GM19455 (cell line): ENCODE measurements around the gene CABLES2.

ENCODE experiments used
- ATAC-seq: cut with Tn5 transposase; IDR thresholded peaks from one replicate; pipeline ENCODE4 v1.9.1; 2021; ENCODE audit not compliant: unreplicated experiment

CABLES2 gene, protein sequence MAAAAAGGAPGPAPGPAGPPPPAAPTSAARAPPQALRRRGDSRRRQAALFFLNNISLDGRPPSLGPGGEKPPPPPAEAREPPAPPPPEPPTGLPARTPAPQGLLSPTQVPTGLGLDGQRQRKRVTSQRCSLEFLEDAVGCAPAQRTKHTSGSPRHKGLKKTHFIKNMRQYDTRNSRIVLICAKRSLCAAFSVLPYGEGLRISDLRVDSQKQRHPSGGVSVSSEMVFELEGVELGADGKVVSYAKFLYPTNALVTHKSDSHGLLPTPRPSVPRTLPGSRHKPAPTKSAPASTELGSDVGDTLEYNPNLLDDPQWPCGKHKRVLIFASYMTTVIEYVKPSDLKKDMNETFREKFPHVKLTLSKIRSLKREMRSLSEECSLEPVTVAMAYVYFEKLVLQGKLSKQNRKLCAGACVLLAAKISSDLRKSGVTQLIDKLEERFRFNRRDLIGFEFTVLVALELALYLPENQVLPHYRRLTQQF

GRCh38 chr20:62407221-62407992 lies at the start of gene CABLES2:
Gene CABLES2 (minus strand): TSS chr20:62407285. CDS start chr20:62407276, 9 bp downstream.
- peak; percentile 85 for ATAC-seq

GRCh38 chr20:62455929-62456328 lies 48.8 kb upstream of the CABLES2 start:
- no peak for ATAC-seq

- no peak for ATAC-seq
Observed at GRCh38 chr20:62454904-62455636, 48.0 kb upstream of the CABLES2 start.

- no peak for ATAC-seq
Observed at GRCh38 chr20:62453186-62453808, 46.2 kb upstream of the CABLES2 start.

DNA sequence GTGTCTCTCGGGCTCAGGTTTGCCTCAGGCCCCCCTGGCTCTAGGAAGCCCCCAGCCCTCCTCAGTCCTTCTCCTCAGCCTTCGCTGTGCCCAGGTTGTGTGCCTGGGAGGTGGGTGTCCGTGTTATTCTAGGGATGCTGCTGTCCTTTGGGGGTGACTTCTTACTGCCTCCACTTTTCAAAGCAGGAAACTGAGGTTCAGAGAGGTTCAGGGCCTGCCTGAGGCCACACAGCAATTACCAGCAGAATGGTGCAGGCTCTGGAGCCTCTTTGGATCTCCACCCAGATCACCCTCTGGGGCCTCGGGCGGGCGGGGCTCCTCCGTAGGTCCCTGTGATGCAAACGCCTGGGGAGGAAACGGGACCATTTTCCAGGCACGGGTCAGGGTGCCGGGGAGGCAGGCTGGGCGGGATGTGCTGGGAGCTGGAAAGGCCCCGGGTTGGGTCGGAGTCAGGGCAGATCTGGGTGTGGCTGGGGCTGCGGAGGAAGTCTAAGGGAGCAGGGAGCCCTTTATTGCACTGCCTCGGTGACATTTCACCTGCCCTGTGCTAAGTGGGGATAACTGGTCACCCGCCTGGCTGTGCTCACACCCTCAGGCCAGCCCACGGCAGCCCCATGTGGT lies 45.5 kb upstream of the CABLES2 start:
- ATAC-seq, result no peak

GRCh38 chr20:62451970-62452369 lies 44.9 kb upstream of the CABLES2 start:
- no peak for ATAC-seq

DNA sequence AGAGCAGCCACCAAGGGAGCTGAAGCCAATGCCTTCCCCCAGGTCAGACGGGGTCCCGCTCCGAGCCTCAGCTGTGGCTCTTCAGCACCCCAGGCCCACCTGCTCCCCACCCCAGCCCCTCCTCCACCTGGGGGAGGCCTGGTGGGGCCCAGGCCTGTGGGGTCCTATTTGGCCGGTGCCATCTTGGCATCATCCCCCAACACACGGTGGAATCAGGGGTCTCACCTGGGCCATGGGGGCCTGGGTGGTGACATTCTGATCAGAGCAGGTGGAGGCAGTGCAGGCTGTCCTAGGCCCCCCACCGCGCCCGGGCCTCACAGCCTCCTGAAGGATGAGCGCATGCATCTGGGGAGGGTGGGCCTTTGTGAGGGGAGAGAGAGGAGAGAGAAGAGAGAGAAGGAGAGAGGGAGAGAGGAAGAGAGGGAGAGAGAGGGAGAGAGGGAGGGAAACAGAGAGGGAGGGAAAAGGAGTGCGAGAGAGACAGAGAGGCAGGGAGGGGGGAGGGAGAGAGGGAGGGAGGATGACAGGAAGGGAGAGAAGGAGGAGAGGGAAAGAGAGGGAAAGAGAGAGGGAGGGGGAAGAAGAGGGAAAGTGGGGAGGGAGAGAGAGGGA lies 44.2 kb upstream of the CABLES2 start:
- ATAC-seq, result no peak

DNA sequence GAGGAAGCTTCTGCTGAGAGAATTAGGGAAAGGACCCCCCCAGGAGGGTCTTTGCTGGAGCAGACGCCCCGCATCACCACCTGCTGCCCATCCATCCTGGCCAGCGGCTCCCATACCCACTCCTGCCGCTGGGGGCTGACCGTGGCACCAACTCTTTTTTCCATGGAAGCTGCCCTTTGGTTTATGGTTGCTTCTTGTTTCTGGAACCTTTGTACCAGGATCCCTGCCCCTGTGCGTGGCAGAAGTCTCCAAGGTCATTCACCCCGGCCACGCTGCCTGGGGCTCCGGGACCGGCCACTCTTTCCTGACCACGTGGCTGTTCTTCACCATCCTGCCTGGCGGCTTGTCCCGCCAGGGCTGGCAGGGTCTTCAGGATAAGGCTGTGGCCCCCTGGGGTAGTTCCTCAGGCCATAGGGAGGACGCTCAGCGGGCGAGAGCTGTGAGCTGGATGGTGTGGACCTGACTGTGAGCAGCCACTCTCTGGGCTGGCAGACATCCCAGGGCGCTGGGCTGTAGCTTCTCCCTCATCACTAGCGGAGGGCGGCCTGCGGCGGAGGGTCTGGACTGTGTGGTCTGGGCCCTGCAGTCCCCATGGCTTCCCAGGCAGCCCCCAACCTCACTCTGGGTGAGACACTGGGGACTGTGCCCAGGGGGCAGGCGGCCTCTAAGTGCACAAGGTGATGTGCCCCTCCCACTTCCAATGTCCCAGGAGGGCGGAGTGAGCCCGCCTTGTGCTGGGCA lies 43.0 kb upstream of the CABLES2 start:
- no peak for ATAC-seq

- ATAC-seq, result no peak
Observed at GRCh38 chr20:62448788-62449187, 41.7 kb upstream of the CABLES2 start.

GRCh38 chr20:62448038-62448437 lies 41.0 kb upstream of the CABLES2 start:
- ATAC-seq, result no peak

GRCh38 chr20:62446888-62447869 lies 40.1 kb upstream of the CABLES2 start:
- no peak for ATAC-seq

GRCh38 chr20:62446481-62446880 lies 39.4 kb upstream of the CABLES2 start:
- ATAC-seq, result no peak

DNA sequence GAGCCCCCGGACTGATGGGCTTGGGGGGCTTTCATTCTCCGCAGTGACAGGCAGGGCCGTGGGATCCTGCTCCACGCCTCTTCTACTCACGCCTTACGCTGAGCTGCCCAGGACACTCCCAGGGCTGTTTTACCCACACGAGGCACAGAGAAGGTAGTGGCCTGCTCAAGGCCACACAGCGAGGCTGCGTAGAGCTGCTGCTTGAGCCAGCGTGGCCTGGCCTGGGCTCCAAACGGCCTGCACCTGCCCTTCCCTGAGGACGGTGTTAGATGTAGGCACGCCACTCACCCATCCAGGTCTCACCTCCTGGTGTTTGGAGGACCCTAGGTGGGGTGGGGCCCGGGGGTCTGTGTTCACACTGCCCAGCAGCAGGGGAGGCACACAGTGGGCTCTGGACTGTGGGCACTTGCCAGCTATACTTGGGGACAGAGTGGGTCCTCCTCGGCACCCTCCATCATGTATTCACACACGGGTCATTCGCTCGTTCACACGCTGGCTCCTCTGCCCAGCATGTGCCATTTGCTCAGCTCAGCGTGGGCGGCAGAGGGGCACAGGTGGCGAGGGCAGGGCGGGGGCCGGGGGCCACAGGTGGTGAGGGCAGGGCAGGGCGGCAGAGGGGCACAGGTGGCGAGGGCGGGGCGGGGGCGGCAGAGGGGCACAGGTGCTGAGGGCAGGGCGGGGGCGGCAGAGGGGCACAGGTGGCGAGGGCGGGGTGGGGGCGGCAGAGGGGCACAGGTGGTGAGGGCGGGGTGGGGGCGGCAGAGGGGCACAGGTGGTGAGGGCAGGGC lies 38.7 kb upstream of the CABLES2 start:
- ATAC-seq, result no peak

GRCh38 chr20:62444286-62444685 lies 37.2 kb upstream of the CABLES2 start:
- ATAC-seq, result no peak

DNA sequence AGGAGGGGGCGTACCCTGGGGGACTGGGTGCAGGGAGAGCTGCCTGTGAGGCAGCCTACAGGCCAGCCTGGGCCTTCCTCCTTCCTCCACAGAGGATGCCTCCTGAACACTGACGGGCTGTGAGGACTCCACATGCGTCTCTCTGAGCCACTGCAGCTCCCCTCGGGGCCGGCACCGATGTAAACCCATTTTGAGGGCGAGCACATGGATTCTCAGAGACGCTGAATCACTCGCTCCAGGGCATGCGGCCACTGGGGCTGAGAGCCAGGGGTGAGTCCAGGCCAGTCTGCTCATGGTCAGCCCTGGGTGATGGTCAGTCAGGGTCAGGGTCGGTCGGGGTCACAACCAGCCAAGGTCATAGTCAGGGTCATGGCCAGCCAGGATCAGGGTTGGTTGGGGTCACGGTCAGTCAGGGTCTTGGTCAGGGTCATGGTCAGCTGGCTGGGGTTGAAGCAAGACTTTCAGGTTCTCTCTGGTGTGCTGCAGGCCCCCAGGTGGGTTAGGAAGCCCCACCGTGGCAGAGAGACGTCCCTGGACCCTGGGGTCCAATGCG lies 35.0 kb upstream of the CABLES2 start:
- ATAC-seq, result no peak

- no peak for ATAC-seq
Observed at GRCh38 chr20:62439218-62439617, 32.1 kb upstream of the CABLES2 start.

- no peak for ATAC-seq
Observed at GRCh38 chr20:62437927-62438326, 30.8 kb upstream of the CABLES2 start.
